ENCODE data around the gene MED13.
"Not testable (repeated sequence)": the region's sequence is repeated elsewhere in the genome, so short reads cannot be mapped to it uniquely, and the experiment has no call there.

The MED13 gene

DNA sequence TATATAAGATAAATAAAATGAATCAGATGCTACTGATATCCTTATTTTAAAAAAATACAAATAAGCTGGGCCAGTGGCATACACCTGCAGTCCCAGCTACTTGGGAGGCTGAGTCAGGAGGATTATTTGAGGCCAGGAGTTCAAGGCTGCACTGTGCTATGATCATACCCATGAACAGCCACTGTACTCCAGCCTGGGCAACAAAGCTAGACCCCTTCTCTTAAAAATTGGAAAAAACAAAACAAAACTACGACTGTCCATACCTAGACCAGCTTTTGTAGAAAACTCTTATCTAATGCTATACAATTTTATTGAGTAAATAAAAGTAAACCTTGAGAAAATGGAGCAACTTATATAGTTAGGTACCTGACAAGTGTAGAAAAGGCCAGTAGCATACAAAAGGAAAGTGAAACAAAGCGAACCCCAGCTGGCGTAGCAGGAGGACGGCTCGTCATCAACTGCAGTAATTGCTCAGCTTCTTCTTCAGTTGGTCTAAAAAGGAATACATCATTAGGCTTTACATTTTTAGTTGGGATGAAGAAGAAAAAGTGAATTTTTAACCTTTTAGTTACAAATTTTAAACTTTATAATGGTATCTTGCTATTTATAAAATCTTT, 160.9 kb downstream of the MED13 start:
- peak; percentile 22 for DNase-seq

- no peak for DNase-seq
Observed at GRCh38 chr17:61903251-61903650, 161.8 kb downstream of the MED13 start.

DNA sequence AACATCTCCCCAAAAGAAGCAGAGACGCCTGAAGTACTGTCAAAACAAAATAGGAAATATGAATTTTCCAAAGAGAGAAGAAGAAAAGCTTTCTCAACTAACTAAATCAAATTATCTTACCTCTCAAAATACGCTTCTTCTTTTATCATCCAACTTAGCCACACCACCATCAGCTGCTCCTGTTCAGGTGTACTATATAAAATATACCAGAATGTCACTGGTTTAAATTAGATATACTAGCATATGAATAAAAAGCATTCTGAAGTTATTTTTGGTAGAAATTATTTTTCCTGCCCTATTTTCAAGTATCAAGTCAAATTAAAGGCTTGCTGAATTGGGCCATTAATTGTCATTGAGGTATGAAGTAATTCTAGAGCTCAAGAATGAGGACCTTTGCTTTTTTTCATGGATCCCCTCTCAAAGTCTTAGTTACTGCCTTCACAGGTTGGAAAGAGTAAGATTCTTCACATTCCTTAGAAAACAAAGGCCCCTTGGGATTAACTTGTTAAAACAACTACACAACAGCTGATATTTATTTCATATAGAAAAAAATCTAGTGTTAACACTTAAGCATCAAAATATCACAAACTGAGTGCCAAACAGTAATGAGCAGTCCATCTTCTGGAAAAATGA, 167.4 kb downstream of the MED13 start:
- DNase-seq: no peak

GRCh38 chr17:61895391-61895790, 169.7 kb downstream of the MED13 start:
- no peak for DNase-seq

- DNase-seq: not testable (repeated sequence)
Observed at GRCh38 chr17:61894310-61894709, 170.8 kb downstream of the MED13 start.

Measured in activated naive CD4-positive, alpha-beta T cell treated with anti-CD3 and anti-CD28 coated beads, Interleukin-2, amount 50 U/mL, for 16 hours (primary cell).